Tibial nerve (tissue), 3 donors: ENCODE results near the gene MIER1.

Experiments used
- CTCF ChIP-seq, 5 experiments: fragments of 200-600 bp in 3 of 5; fragments of 450-650 bp in 2 of 5; sonication (generic) in 3 of 5; IDR thresholded peaks; one replicate each; pipeline ENCODE4 v1.5.1; 2016 to 2019; ENCODE audit warnings: antibody characterized with exemption in 5 of 5, mild to moderate bottlenecking in 3 of 5, moderate library complexity in 2 of 5
- POLR2A ChIP-seq, 2 donors: fragments of 450-650 bp; IDR thresholded peaks; one replicate each; pipeline ENCODE4 v1.6.1; 2017; ENCODE audit warnings: antibody characterized with exemption in 2 of 2, mild to moderate bottlenecking in 2 of 2, moderate library complexity in 2 of 2

- TF ChIP-seq POLR2A (IDR thresholded peaks at IDR 0.05) (no peak), CTCF (IDR thresholded peaks at IDR 0.05) (no peak)
Observed at GRCh38 chr1:66933887-66934700, 9.3 kb downstream of the MIER1 start.
